K562 (cell line): Measurements from ENCODE around the gene TTLL3. TPM values are rescaled to one million over a fixed set of nuclear protein-coding genes. Genes with fewer than 3 reads are reported as not detected.
A peak's percentile ranks its signal among the peaks of the same experiment; 100 is the strongest.

ENCODE experiments used
- CBX8 ChIP-seq: fragments of 200-600 bp; sonication (generic); IDR thresholded peaks from 2 replicates; pipeline ENCODE4 v1.6.1; 2012; ENCODE audit warnings: borderline replicate concordance, mixed run types, low read depth, mild to moderate bottlenecking, moderate library complexity, mixed read lengths, low read length, control low read depth, inconsistent platforms; ENCODE audit not compliant: poor library complexity, severe bottlenecking; ENCODE audit errors: extremely low read depth
- CTBP1 ChIP-seq: fragments of 450-650 bp; IDR thresholded peaks from 2 replicates; pipeline ENCODE4 v1.6.1; 2016; ENCODE audit warnings: borderline replicate concordance
- E2F5 ChIP-seq: sonication (generic); formaldehyde crosslinking; IDR thresholded peaks from 2 replicates; pipeline ENCODE4 v1.8.0; 2022; ENCODE audit warnings: mild to moderate bottlenecking, missing genetic modification reagents
- ETS2 ChIP-seq: IDR thresholded peaks from 2 replicates; pipeline ENCODE4 v1.6.1; 2016; ENCODE audit warnings: borderline replicate concordance, missing genetic modification characterization, mild to moderate bottlenecking, moderate library complexity, missing compliant biosample characterization; ENCODE audit not compliant: poor library complexity, severe bottlenecking
- FOXK1 ChIP-seq: sonication (generic); formaldehyde crosslinking; IDR thresholded peaks from 2 replicates; pipeline ENCODE4 v1.8.0; 2022; ENCODE audit warnings: missing genetic modification reagents, mild to moderate bottlenecking, borderline replicate concordance
- FOXP1 ChIP-seq: sonication (generic); formaldehyde crosslinking; IDR thresholded peaks from 2 replicates; pipeline ENCODE4 v1.8.0; 2022; ENCODE audit warnings: mild to moderate bottlenecking, missing genetic modification reagents
- GTF2A2 ChIP-seq: IDR thresholded peaks from 2 replicates; pipeline ENCODE4 v1.6.1; 2016; ENCODE audit warnings: mild to moderate bottlenecking, missing genetic modification characterization, missing compliant biosample characterization
- HDGF ChIP-seq: fragments of 450-650 bp; IDR thresholded peaks from 2 replicates; pipeline ENCODE4 v1.6.1; 2016
- HMBOX1 ChIP-seq: sonication (generic); IDR thresholded peaks from 2 replicates; pipeline ENCODE4 v1.6.1; 2016
- KHSRP ChIP-seq: fragments of 450-650 bp; IDR thresholded peaks from 2 replicates; pipeline ENCODE4 v1.6.1; 2017
- POLR3A ChIP-seq: IDR thresholded peaks from 2 replicates; pipeline ENCODE4 v1.6.1; 2011; ENCODE audit warnings: borderline replicate concordance, mild to moderate bottlenecking, moderate library complexity; ENCODE audit not compliant: insufficient read length, insufficient read depth; ENCODE audit errors: extremely low read depth
- PTBP1 ChIP-seq: fragments of 200-400 bp; formaldehyde crosslinking; IDR thresholded peaks from 2 replicates; pipeline ENCODE4 v1.6.1; 2017; ENCODE audit warnings: low read depth, low read length
- PURB ChIP-seq: sonication (generic); formaldehyde crosslinking; IDR thresholded peaks from 2 replicates; pipeline ENCODE4 v1.9.0; 2021; ENCODE audit warnings: low read depth, mild to moderate bottlenecking, missing genetic modification reagents
- SMARCA4 ChIP-seq: fragments of 450-650 bp; IDR thresholded peaks from 2 replicates; pipeline ENCODE4 v1.6.1; 2016
- SMARCC2 ChIP-seq: fragments of 450-650 bp; IDR thresholded peaks from 2 replicates; pipeline ENCODE4 v1.6.1; 2017; ENCODE audit warnings: antibody characterized with exemption, moderate library complexity, mild to moderate bottlenecking, low read depth
- STAG1 ChIP-seq: sonication (generic); formaldehyde crosslinking; IDR thresholded peaks from 2 replicates; pipeline ENCODE4 v1.5.0; 2020; ENCODE audit warnings: missing genetic modification reagents, borderline replicate concordance
- TOE1 ChIP-seq, 2 experiments: fragments of 450-650 bp in 1 of 2; sonication (generic) in 1 of 2; formaldehyde crosslinking in 1 of 2; IDR thresholded peaks; 2 replicates each; pipeline versions ENCODE4 v1.7.1 to v1.8.0; 2016 to 2022; ENCODE audit warnings: borderline replicate concordance in 2 of 2, mild to moderate bottlenecking in 2 of 2, antibody characterized with exemption in 1 of 2, inconsistent platforms in 1 of 2, low read depth in 1 of 2, missing genetic modification reagents in 1 of 2, moderate library complexity in 1 of 2
- UBTF ChIP-seq, 2 experiments: IDR thresholded peaks; 2 replicates each; pipeline ENCODE4 v1.6.1; 2012; ENCODE audit warnings: improper control_type of control experiment in 2 of 2, low read depth in 2 of 2, low read length in 2 of 2, borderline replicate concordance in 1 of 2
- ZBTB49 ChIP-seq: sonication (generic); formaldehyde crosslinking; IDR thresholded peaks from 2 replicates; pipeline ENCODE4 v1.8.0; 2022; ENCODE audit warnings: missing genetic modification reagents, mild to moderate bottlenecking, borderline replicate concordance
- ZNF134 ChIP-seq: fragments of 250-450 bp; sonication (Bioruptor Pico); conservative IDR thresholded peaks from 2 replicates; pipeline ENCODE4 v1.4.0; 2020
- ZNF785 ChIP-seq: fragments of 250-450 bp; sonication (Bioruptor Pico); IDR thresholded peaks from 2 replicates; pipeline ENCODE4 v1.4.0; 2020; ENCODE audit warnings: mild to moderate bottlenecking
- polyA plus RNA-seq, 8 experiments: library from polyadenylated mRNA; depleted of rRNA in 4 of 8; stranded (reverse) in 5 of 8; unstranded in 3 of 8; fragments of >200 nt; fragmentation: Nextera tagmentation in 2 of 8; fragmentation: Illumina TruSeq in 1 of 8; extraction: Ambion mirVana in 2 of 8; extraction: Trizol in 1 of 8; gene quantifications; 2 replicates each; pipeline versions ENCODE4 v1.2.1 to v1.2.3, GENCODE V29; 2011 to 2014; ENCODE audit warnings: inconsistent platforms in 1 of 8, missing spikeins in 1 of 8
- total RNA-seq, 7 experiments: library from RNA; depleted of rRNA in 6 of 7; stranded (reverse); fragments of >200 nt in 6 of 7; fragmentation: Illumina TruSeq in 2 of 7; extraction: Trizol in 2 of 7; gene quantifications; 2 replicates each; pipeline versions ENCODE4 v1.2.1 to v1.2.3, GENCODE V29; 2011 to 2021; ENCODE audit warnings: low replicate concordance in 1 of 7

Gene TTLL3
- total and polyA plus RNA-seq, 9 of the 15 experiments (the other 6 are each of a cell fraction or from before 2014, with no cell fraction given) = 8.9 to 106 (median 33.2) TPM

- TF ChIP-seq ZNF785 (CRISPR knock-in tag) = 0 out of 2 replicates have a peak, but pooled peaks have one; percentile 7
- TF ChIP-seq ZNF134 (CRISPR knock-in tag) = peak; percentile 43; the same call in 1 of the 2 replicates
- no peak for TF ChIP-seq FOXP1 (CRISPR knock-in tag)
- no peak for TF ChIP-seq GTF2A2 (tag)
- TF ChIP-seq ZBTB49 (CRISPR knock-in tag) = no peak
- no peak for TF ChIP-seq CBX8
- no peak for TF ChIP-seq HDGF
- TF ChIP-seq UBTF (IDR thresholded peaks at IDR 0.05; ENCODE audit: borderline replicate concordance in 1 of 2, low read depth in 2 of 2, low read length in 2 of 2) = no peak; a peak in 1 of 4 replicates
- no peak for TF ChIP-seq POLR3A
- TF ChIP-seq E2F5 (CRISPR knock-in tag) = no peak
- no peak for TF ChIP-seq STAG1 (CRISPR knock-in tag)
- no peak for TF ChIP-seq PTBP1
- no peak for TF ChIP-seq PURB (CRISPR knock-in tag)
- no peak for TF ChIP-seq HMBOX1
- TF ChIP-seq KHSRP = no peak
- TF ChIP-seq FOXK1 (CRISPR knock-in tag) = no peak
- peak; percentile 96 for TF ChIP-seq TOE1 (IDR thresholded peaks at IDR 0.05; ENCODE audit: borderline replicate concordance)
- no peak for TF ChIP-seq TOE1 (CRISPR knock-in tag; IDR thresholded peaks at IDR 0.05; ENCODE audit: borderline replicate concordance, low read depth)
- no peak; the same call in none of the 2 replicates for TF ChIP-seq CTBP1
- no peak for TF ChIP-seq SMARCC2
- no peak for TF ChIP-seq ETS2 (tag)
- TF ChIP-seq SMARCA4 = no peak
Measured at GRCh38 chr3:9792405-9793160, 17.5 kb upstream of the TTLL3 start, which contains the start of the genes ARPC4 and TADA3 (continued).
